ENCODE data around the gene GJB4.
A peak's percentile ranks its signal among the peaks of the same experiment; 100 is the strongest.

Gene GJB4

DNA sequence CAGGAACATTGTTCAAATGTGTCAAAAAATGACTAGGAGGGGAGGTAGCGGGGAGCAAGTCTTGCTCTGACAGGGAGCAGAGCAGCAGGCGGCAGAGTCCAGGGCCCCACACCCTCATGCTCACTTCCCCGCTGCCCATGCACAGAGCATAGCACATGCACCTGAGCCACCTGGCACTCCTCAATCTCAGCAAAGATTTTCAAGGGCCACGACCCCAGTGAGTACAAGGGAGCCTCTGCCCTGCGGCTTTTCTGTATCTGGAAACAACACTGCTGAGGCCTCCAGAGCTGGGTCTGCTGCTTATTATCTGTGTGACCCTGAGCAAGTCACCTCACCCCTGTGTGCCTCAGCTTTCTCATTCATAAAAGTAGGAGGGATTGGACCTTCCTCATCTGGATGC lies 20.4 kb downstream of the GJB4 start:
- DNase-seq = no peak

GRCh38 chr1:34780528-34780927 lies 21.0 kb downstream of the GJB4 start:
- no peak for DNase-seq

GRCh38 chr1:34781071-34781843 lies 21.7 kb downstream of the GJB4 start, which contains the start of gene GJB3:
TSS of gene GJB3 (plus strand) at chr1:34781214. CDS start at chr1:34784763, 3,549 bp downstream.
- no peak for DNase-seq

DNA sequence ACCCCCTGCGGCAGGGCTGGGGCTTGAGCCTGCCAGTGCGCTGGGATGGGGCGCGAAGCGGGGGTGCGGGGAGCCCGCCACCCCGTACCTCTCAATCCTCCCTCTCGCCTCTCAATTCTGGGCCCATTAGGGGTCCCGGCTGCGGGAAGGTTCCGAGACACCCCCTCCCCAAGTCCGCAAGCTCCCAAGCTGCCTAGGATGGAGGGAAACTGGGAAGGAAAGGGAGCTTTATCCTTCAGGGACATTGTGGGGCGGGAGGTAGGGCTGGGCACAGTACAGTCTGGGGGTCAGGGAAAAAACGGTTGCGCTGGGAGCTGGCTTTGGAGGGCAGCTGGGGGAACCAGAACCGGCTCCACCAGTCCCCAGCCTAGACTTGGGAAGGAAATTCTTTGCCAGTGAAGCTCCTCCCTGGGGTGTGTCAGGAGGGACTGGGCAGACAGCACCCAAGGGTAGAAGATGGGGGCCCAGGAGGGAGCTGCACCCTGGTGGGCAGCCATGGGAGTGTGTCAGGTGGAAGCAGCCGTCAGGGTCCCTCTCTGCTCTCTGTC lies 22.4 kb downstream of the GJB4 start:
- DNase-seq = no peak

- DNase-seq = no peak
These were observed 25.2 kb downstream of the GJB4 start for GRCh38 chr1:34784751-34785221.

DNA sequence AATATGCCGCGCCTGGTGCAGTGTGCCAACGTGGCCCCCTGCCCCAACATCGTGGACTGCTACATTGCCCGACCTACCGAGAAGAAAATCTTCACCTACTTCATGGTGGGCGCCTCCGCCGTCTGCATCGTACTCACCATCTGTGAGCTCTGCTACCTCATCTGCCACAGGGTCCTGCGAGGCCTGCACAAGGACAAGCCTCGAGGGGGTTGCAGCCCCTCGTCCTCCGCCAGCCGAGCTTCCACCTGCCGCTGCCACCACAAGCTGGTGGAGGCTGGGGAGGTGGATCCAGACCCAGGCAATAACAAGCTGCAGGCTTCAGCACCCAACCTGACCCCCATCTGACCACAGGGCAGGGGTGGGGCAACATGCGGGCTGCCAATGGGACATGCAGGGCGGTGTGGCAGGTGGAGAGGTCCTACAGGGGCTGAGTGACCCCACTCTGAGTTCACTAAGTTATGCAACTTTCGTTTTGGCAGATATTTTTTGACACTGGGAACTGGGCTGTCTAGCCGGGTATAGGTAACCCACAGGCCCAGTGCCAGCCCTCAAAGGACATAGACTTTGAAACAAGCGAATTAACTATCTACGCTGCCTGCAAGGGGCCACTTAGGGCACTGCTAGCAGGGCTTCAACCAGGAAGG lies 25.8 kb downstream of the GJB4 start:
- DNase-seq = no peak

- DNase-seq = no peak
These were observed 26.4 kb downstream of the GJB4 start for GRCh38 chr1:34785875-34786470.

GRCh38 chr1:34786521-34787325 lies 27.2 kb downstream of the GJB4 start:
- peak; percentile 68 for DNase-seq

DNA sequence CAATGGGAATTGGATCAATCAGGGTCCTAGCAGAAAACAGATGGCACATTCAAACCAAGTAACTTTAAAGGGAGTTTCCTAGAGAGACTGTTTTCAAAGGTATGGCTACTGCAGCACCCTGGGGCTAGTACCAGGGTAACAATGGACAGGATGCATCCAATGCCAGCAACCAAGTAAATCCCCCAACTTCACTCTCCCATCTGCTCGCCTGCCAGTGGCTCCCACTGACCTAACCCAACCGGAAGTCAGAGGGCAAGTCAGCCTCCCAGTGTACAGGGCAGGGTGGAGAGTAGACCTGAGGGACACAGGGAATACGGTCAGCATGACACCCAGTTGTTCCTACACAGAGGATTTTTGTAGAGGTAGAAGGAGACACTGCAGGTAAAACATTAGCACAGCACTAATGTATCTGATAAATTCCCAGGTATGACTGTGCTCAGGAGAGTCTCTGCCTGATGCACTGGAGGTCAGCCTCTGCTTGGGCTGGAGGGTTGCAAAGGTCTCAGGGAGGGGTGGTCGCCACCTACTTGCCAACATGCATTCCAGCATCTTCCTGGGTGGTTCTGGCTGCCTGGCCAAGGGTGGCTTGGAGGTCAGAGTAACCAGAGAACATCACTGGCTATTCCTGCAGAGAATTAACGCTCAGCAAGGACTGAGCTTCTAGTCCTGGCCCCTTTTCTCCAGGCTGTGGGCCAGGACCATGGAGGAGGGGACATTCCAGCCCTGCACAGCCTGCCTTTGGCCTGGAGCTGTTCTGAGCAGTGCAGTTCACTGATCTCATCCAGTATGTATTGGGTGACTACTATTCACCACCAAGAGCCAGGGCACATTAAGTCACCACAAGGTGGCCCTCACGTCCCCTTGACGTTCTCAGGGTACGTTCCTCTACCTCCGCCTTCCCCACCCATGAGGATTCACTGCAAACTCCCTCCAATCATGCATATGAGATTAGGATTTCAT lies 28.2 kb downstream of the GJB4 start:
- no peak for DNase-seq

DNA sequence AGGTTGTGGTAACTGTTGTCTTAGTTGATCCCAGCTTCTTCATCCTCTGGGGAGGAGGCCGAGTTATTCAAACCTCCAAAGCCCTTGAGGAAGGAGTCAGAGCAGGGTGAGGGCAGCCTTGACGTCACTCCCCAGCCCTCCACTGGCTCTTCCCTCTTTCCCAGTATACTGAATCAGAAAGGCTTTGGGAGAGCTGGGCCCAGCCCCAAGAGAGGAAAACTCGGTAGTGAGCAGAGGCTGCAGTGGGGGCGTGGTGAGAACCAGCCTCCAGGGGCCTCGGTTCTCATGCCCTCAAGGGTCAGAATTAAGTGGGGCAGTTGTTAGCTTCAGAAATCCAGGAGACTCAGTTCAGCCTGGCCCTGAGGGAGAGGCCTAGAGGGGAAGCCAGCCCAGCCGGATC lies 31.4 kb downstream of the GJB4 start:
- no peak for DNase-seq

DNA sequence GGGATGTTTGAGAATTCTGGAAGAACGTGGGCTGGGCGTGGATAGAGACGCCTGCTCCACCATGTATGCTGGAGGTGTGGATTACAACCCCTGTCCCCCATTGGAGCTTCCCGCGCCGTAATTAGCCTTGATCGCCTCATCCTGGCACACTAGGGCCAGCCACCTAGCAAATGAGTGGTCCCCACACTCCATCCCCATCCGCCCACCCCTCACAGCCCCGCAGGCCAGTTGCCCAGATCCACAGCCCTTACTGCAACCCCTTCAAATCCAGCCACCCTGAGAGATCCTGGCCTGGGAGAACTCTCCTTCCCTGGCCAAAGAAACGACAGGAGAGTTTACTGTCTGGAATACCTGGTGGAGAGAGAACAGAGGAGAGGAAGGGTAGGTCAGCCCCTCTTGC lies 32.9 kb downstream of the GJB4 start:
- no peak for DNase-seq

- no peak for DNase-seq
These were observed 33.6 kb downstream of the GJB4 start, which contains the start of gene GJA4 for GRCh38 chr1:34792868-34793727. TSS of gene GJA4 (plus strand) at chr1:34792999. CDS start at chr1:34794214, 1,215 bp downstream.

DNA sequence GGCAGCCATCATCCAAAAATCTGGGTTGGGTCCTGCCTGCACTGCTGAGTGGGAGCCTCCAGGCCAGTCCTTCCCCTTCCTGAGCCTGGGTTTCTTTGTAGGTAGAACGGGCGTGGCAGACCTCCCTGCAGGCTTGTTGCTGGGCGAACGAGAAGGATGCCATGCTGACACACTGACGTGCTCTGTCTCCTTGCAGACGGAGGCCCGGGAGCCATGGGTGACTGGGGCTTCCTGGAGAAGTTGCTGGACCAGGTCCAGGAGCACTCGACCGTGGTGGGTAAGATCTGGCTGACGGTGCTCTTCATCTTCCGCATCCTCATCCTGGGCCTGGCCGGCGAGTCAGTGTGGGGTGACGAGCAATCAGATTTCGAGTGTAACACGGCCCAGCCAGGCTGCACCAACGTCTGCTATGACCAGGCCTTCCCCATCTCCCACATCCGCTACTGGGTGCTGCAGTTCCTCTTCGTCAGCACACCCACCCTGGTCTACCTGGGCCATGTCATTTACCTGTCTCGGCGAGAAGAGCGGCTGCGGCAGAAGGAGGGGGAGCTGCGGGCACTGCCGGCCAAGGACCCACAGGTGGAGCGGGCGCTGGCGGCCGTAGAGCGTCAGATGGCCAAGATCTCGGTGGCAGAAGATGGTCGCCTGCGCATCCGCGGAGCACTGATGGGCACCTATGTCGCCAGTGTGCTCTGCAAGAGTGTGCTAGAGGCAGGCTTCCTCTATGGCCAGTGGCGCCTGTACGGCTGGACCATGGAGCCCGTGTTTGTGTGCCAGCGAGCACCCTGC lies 34.7 kb downstream of the GJB4 start:
- DNase-seq = no peak

- DNase-seq = no peak
These were observed 35.2 kb downstream of the GJB4 start for GRCh38 chr1:34794790-34795180.

- no peak for DNase-seq
These were observed 36.4 kb downstream of the GJB4 start for GRCh38 chr1:34795916-34796315.

GRCh38 chr1:34796990-34797389 lies 37.5 kb downstream of the GJB4 start:
- DNase-seq = no peak

DNA sequence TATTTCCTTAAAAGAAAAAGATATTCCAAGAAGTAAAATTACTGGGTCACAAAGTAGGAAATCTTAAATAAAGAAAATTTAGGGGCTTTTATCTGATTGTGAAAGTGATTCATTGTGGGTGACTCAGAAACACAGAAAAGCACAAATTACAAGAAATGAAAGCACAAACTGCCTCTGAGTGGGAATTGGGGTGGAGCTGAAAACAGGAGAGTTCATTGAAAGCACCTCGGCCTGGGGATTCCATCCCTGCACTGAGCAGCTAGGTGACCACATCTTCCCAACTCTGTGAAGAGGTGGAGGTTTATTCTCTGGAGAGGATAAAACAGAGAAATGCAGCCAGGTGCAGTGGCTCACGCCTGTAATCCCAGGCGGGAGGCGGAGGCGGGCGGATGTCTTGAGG lies 40.7 kb downstream of the GJB4 start:
- DNase-seq = no peak

DNA sequence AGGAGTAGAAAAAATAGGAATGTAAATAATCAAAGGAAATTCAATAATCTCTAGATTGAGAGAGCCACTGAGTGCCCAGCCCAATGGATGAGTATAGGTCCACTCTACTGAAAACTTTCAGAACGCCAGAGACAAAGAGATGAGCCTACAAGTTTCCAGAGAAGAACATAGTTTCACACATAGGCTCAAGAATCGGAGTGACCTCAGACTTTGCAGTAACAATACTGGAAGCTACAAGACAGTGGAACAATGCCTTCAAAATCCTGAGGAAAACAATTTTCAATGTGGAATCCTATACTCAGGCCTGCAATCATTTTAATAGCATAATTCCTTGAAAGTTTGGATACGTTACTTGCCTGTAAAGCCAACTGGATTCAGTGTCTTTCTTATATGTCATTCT lies 44.2 kb downstream of the GJB4 start:
- no peak for DNase-seq

DNA sequence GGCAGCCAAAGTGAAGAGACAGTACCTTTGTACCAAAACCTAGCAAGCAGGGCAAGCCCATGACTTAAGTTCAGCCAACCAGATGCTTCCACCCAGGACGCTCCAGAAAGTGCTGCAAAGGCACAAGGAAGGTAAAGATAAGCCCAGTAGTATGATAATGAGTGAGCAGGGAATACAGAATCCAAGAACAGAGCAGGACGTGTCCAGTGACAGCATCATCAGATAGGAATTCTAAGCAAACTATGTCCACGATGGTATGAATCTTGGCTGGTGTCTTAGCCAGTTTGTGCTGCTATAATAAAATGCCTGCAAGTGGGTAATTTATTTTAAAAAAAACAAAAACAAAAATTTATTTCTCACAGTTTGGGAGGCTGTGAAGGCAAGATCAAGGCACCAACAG lies 46.9 kb downstream of the GJB4 start:
- DNase-seq = no peak

All from NCI-H1092 (cell line).